A172 (cell line): ENCODE results near the gene L3MBTL2. TPM values are rescaled to one million over a fixed set of nuclear protein-coding genes. Genes with fewer than 3 reads are reported as not detected.
A peak's percentile ranks its signal among the peaks of the same experiment; 100 is the strongest.

ENCODE experiments used
- DNase-seq: peaks from one replicate; pipeline ENCODE4 v3.0.0-alpha.2; 2015; ENCODE audit warnings: low spot score
- total RNA-seq: library from RNA; depleted of rRNA; stranded (reverse); fragments of >200 nt; shearing (Covaris generic); gene quantifications from 2 replicates; pipeline ENCODE4 v1.2.3, GENCODE V29; 2014

L3MBTL2 gene
- total RNA-seq, 1 experiment from 2014 or later, result 26.4 TPM

DNA sequence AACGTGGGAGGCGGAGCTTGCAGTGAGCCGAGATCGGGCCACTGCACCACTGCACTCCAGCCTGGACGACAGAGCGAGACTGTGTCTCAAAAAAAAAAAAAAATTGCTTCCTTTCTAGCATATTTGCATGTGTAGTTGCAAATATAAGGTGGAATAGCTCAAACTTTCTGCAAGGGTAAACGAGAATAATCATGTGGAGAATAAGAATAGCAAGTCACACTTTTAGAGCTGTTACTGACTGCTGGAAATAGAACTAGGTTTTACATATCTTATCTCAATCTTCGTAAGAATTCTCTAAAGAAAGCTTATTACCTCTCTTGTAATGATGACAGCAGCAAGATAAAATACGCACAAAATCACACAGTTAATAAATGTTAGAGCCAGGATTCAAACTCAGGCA is 1.6 kb downstream of the L3MBTL2 start:
- DNase-seq, result no peak

DNA sequence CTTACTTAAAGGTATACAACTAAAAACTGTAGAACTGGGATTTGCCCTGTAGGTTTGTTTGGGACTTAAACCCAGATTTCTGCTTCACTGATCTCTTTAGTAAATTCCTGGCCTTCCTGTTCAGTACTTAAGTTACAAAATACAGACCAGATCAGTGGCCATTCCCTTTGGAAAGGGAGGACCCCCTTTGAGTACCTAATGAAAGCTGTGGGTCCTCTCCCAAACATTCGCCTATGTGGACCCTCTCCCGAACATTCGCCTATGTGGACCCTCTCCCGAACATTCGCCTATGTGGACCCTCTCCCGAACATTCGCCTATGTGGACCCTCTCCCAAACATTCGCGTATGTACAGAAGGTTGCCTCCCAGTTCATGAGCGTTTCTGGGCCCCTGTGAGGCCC is 10.3 kb downstream of the L3MBTL2 start:
- DNase-seq, result no peak

GRCh38 chr22:41215926-41216325 is 10.8 kb downstream of the L3MBTL2 start:
- DNase-seq, result no peak

GRCh38 chr22:41216984-41217383 is 11.9 kb downstream of the L3MBTL2 start:
- no peak for DNase-seq

- DNase-seq, result peak; percentile 52
These were observed 12.5 kb downstream of the L3MBTL2 start for GRCh38 chr22:41217553-41218157.

DNA sequence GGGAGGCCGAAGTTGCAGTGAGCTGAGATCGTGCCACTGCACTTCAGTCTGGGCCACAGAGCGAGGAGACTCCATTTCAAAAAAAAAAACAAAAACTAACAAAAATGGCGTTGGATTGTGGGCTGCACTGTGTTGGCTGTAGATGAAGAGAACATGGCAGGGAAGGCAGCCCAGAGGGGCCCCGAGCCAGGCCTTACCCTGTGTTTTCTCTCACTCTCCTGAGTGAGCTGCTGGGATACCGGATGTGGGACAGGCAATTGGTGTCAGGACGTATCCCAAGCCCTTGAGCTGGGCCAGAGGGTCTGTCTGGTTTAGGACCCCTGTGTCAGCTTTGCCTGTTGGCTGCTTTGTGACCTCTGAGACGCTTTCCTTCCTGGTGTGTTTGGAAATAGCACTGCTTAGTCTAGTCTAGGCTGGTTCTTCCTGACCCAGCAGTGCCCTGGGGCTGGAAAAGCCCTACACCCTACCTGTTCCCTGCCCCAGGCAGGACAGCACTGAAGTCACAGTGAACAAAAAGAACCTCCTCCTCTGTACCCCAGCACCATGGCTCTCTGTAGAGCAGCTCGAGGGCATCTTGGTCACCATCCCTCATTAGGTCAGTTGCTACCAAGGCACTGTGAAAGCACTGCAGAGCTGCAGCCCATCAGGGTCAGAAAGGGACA is 17.9 kb downstream of the L3MBTL2 start:
- DNase-seq, result no peak

GRCh38 chr22:41223535-41223934 is 18.4 kb downstream of the L3MBTL2 start:
- DNase-seq, result no peak

- no peak for DNase-seq
These were observed 21.9 kb downstream of the L3MBTL2 start for GRCh38 chr22:41226723-41227655.

DNA sequence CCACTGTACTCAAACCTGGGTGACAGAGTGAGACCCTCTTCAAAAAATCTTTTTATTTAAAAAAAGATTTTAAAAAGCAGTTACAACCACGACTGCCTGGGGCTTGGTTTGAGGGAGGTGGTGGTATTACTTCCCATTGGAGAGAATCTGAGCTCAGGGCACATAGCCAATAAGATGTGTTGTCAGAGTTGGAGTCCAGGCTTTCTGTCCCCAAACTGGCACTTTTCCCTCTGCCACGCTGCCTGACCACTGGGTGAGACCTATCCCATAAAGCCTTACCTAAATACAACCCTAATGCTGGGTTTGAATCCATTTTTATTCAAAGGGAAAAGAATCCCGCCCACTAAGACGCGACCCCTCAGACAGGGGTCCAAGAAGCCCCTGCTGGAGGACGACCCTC is 24.1 kb downstream of the L3MBTL2 start:
- DNase-seq, result no peak

DNA sequence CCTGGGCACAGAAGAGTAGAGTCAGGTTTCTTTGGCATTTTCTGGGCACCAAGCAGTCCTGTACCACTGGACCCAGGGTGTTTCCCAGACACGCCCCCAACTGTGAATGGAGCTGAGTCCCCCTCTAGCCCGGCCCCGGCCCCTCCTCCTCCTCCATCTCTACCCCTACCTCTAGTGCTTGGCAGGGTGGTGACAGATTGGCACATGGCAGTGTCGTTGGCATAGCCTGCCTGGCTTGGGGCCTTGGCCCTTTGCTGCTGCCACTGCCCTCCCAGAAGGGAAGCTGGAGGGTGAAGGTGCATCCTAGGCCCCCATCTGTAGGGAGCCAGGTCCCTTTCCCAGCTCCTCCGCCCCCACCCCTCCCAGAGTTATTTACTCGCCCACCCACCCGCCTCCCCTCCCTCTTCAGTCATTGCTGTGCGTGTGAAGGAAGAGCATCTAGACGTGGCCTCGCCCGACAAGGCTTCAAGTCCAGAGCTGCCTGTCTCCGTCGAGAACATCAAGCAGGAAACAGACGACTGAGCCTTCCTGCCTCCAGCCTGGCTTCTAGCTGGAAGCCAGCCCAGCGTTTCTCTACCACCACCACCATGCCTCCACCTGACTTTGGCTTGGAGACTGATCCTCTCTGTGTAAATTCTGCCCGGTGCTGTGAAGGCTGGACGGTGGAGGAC is 24.8 kb downstream of the L3MBTL2 start:
- no peak for DNase-seq

GRCh38 chr22:41230401-41230785 is 25.3 kb downstream of the L3MBTL2 start:
- DNase-seq, result no peak

DNA sequence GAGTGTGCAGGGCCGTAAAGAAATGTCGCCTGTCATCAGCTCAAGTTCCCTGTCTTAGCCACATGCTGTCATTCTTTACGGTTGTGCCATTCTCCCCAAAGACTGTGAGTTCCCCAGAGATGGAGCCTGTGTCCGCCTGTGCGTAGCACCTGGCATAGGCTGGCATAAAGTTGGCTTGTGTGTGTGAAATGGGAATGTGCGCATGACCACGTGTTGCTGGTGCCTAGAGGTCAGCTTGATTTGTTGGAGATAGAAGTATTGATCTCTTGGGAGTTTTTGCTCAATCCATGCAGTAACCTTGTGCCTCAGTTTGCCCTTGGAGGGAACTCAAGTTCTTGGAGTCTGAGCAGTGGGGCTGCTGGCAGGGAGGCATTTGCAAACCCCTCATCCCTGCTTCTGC is 26.3 kb downstream of the L3MBTL2 start:
- no peak for DNase-seq

- no peak for DNase-seq
These were observed 29.9 kb downstream of the L3MBTL2 start for GRCh38 chr22:41234815-41235695.

DNA sequence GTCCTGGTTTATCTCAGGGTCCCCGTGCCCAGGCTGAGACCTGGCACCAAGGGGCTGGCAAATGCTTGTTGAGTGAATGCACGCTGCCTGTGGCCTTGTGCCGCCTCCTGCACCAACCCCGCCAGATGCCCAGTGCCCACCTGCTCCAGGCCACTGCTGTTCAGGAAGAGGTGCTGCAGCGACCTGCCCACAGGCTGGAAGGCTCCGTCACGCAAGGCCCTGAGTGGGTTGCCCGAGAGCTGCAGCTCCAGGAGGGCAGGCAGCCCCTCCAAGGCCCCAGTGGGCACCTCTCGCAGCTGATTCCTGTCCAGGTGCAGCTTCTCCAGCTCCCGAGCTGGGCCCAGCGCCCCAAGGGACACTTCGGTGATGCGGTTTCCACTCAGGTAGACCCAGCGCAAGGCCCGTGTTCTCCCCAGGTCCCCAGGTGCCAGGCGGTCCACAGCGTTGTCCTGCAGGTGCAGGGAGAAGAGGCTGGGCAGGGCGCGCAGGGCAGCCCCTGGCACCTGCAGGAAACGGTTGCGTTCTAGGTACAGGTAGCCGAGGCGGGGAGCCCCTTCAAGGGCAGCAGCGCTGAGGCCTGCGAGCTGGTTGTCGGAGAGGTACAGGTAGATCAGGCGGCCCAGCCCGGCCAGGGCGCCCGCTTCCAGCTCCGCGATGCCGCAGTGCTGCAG is 32.1 kb downstream of the L3MBTL2 start:
- no peak for DNase-seq

GRCh38 chr22:41237707-41238569 is 32.8 kb downstream of the L3MBTL2 start:
- no peak for DNase-seq

DNA sequence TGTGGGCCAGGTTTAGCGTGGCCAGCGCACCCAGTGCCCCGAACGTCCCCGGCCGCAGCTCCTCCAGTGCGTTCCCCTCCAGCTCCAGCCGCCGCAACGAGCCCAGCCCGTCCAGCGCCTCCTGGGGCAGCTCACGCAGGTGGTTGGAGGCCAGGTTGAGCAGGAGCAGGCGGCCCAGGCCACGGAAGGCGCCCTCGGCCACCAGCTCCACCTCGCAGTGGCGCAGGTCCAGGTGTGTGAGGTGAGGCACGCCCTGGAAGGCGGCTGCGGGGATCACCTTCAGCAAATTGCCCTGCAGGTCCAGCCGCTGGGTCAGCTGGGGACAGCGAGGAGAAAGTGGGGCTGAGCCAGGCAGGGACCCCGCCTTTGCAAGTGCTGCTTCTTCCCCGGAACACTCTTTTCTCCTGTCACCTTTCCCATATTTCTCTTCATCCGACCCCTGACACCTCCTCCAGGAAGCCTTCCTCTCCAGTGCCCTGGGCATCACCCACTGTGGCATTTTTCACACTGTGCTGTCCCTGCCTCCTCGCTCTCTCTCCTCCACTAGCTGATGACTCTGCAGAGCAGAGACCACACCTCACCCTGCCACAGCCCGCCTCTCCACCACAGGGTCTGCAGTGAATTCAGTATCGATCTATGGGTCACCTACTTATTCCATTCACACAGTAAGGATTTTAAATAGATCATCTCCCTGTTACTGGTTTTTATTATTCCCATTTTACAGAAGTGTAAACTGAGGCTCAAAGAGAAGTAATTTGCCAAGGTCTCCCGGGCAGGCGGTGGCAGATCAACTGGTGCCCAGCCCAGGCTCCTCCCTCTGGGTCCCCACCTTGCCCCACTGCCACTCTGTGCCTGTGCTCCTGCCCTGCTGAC is 33.7 kb downstream of the L3MBTL2 start:
- DNase-seq, result no peak

DNA sequence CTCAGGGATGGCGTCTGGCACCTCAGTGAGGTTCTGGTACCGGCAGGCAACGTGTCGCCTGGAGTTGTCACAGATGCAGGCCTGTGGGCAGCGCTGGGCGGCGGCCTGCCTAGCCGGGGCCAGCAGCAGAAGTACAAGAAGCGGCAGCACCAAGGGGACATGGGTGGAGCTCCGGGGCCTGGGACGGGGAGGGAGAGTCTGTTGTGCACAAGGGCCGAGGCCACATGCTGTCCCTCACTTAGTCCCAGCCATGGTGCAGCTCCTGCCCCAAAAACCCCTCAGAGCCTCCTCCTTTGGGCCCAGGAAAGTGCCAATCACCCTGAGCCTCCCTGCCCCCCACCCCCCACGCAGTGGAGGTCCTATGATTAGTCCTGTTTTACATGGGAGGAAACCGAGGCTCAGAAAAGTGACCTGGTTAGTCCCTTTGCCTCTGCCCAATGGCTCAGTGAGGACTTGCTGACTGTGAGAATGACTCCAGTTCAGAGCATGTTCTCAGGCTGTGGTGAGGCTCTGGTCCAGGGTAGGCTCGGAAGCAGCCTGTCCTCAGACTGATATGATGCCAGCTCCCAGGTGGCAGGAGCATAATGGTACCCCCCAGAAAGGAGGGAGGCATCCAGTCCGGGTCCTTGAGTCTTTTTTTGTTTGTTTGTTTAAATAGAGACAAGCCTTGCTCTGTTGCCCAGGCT is 34.5 kb downstream of the L3MBTL2 start:
- DNase-seq, result no peak
